ENCODE data around the gene WDR6.

- TF ChIP-seq ZBTB33 (IDR thresholded peaks at IDR 0.05) (no peak), CTCF (IDR thresholded peaks at IDR 0.05; ENCODE audit: low read depth, low read length, missing input control) (no peak), GABPA (IDR thresholded peaks at IDR 0.05 in 1 of 2, conservative IDR thresholded peaks at IDR 0.05 in 1 of 2) (no peak), RAD21 (IDR thresholded peaks at IDR 0.05) (no peak), EGR1 (IDR thresholded peaks at IDR 0.05; ENCODE audit: low read depth in 2 of 2) (no peak), REST (IDR thresholded peaks at IDR 0.05) (no peak), MAX (IDR thresholded peaks at IDR 0.05) (no peak), TAF1 (conservative IDR thresholded peaks at IDR 0.05) (no peak), YY1 (IDR thresholded peaks at IDR 0.05) (no peak), FOXA1 (IDR thresholded peaks at IDR 0.05) (no peak), NR2F2 (IDR thresholded peaks at IDR 0.05) (no peak)
Measured at GRCh38 chr3:49006408-49007067, 653 bp upstream of the WDR6 start.

Data from liver (tissue), 3 donors.